Measurements from ENCODE around the gene PLA2G4D. TPM values are rescaled to one million over a fixed set of nuclear protein-coding genes. Genes with fewer than 3 reads are reported as not detected.
A peak's percentile ranks its signal among the peaks of the same experiment; 100 is the strongest.

PLA2G4D gene
- total RNA-seq, result 0.17 TPM in 1 of 2 replicates, not detected in the other

- DNase-seq, result no peak
These were observed at the start of gene PLA2G4D for GRCh38 chr15:42094512-42094963. TSS of gene PLA2G4D (minus strand) at chr15:42094562. CDS start at chr15:42094459, 103 bp downstream.

- no peak for DNase-seq
These were observed 49.0 kb upstream of the PLA2G4D start for GRCh38 chr15:42143356-42143755.

GRCh38 chr15:42141795-42142667 is 47.7 kb upstream of the PLA2G4D start:
- no peak for DNase-seq

- no peak for DNase-seq
These were observed 46.9 kb upstream of the PLA2G4D start for GRCh38 chr15:42141246-42141645.

GRCh38 chr15:42140383-42141070 is 46.2 kb upstream of the PLA2G4D start:
- no peak for DNase-seq

GRCh38 chr15:42139596-42139995 is 45.2 kb upstream of the PLA2G4D start:
- DNase-seq, result no peak

- DNase-seq, result peak; percentile 27
These were observed 44.6 kb upstream of the PLA2G4D start for GRCh38 chr15:42138968-42139386.

- no peak for DNase-seq
These were observed 44.0 kb upstream of the PLA2G4D start for GRCh38 chr15:42138411-42138810.

- peak; percentile 70 for DNase-seq
These were observed 43.3 kb upstream of the PLA2G4D start for GRCh38 chr15:42137461-42138261.

GRCh38 chr15:42136513-42136912 is 42.2 kb upstream of the PLA2G4D start:
- no peak for DNase-seq

GRCh38 chr15:42135351-42135750 is 41.0 kb upstream of the PLA2G4D start:
- no peak for DNase-seq

GRCh38 chr15:42134617-42135245 is 40.4 kb upstream of the PLA2G4D start:
- no peak for DNase-seq

- peak; percentile 78 for DNase-seq
These were observed 39.6 kb upstream of the PLA2G4D start for GRCh38 chr15:42133886-42134502.

GRCh38 chr15:42133356-42133755 is 39.0 kb upstream of the PLA2G4D start:
- no peak for DNase-seq

- DNase-seq, result no peak
These were observed 37.8 kb upstream of the PLA2G4D start for GRCh38 chr15:42131826-42132806.

- DNase-seq, result no peak
These were observed 36.6 kb upstream of the PLA2G4D start for GRCh38 chr15:42131006-42131405.

- no peak for DNase-seq
These were observed 36.1 kb upstream of the PLA2G4D start for GRCh38 chr15:42130246-42130986.

- no peak for DNase-seq
These were observed 35.0 kb upstream of the PLA2G4D start for GRCh38 chr15:42129364-42129763.

- DNase-seq, result no peak
These were observed 34.1 kb upstream of the PLA2G4D start for GRCh38 chr15:42128476-42128875.

GRCh38 chr15:42123546-42123945 is 29.2 kb upstream of the PLA2G4D start:
- DNase-seq, result no peak

Data from dermis blood vessel endothelial cell (primary cell).